Measurements from ENCODE around the gene PDE6B. TPM values are rescaled to one million over a fixed set of nuclear protein-coding genes. Genes with fewer than 3 reads are reported as not detected.

The PDE6B gene
- total RNA-seq, 1 experiment from 2014 or later, result not detected

Other genes with a start within 250 kb of the PDE6B start
- gene ZNF721, start 126.4 kb upstream of the PDE6B start, total RNA-seq (2014; rRNA removed; shearing (Covaris generic)), result 18.1 and 22.9 TPM in 2 replicates
- gene PIGG, start 126.4 kb upstream of the PDE6B start, total RNA-seq (2014; rRNA removed; shearing (Covaris generic)), result 33.2 and 38.9 TPM in 2 replicates
- gene TMEM271, start 49.3 kb upstream of the PDE6B start, total RNA-seq (2014; rRNA removed; shearing (Covaris generic)), result not detected in 2 replicates
- 236 and 245 TPM in 2 replicates for gene ATP5ME, start 48.7 kb downstream of the PDE6B start, total RNA-seq (2014; rRNA removed; shearing (Covaris generic))
- 2.7 and 3.3 TPM in 2 replicates for gene MYL5, start 49.0 kb downstream of the PDE6B start, total RNA-seq (2014; rRNA removed; shearing (Covaris generic))
- not detected in 2 replicates for gene SLC49A3, start 63.6 kb downstream of the PDE6B start, total RNA-seq (2014; rRNA removed; shearing (Covaris generic))
- 16.2 and 22.7 TPM in 2 replicates for gene PCGF3, start 80.3 kb downstream of the PDE6B start, total RNA-seq (2014; rRNA removed; shearing (Covaris generic))
- gene CPLX1, start 200.6 kb downstream of the PDE6B start, total RNA-seq (2014; rRNA removed; shearing (Covaris generic)), result 0.48 and 0.58 TPM in 2 replicates

All from SK-MEL-5 (cell line).